Measurements from ENCODE around the gene NEK4. TPM values are rescaled to one million over a fixed set of nuclear protein-coding genes. Genes with fewer than 3 reads are reported as not detected.

NEK4 gene
- total RNA-seq, 1 experiment from 2014 or later: 40.5 TPM

DNA sequence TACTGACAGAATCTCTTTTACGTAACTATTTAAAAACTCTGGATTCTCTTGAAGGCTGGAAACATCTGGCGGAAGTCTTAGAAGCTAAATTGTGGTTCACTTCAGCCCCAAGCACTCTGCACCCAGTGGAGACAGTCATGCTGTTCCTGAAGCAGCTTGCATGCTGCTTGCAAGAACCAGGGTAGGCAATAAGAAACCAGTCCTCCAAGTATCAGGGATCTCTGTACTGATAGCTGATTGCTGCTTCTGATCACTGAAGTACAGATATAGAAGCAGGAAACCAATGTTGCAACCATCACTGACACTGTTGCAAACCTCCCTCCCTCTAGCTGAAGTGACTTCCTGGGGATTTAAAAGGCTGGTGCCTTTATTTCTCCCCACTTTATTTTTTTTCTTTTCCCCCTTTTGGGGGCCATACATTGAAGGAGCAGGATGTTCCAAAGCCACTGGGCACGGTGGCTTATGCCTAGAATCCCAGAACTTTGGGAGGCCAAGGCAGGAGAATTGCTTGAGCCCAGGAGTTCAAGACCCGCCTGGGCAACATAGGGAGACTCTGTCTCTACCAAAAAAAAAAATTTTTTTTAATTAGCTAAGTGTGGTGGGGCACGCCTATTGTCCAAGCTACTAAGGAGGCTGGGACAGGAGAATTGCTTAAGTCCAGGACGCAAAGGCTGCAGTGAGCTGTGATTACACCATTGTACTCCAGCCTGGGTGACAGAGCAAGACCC is 49.6 kb downstream of the NEK4 start:
- Mint-ChIP-seq H3K9me3 (ENCODE audit: unreplicated experiment) (peaks cover 29% of the 10 kb centered on the region), H3K27ac (ENCODE audit: unreplicated experiment) (no peak overlapping the region)
- CTCF ChIA-PET: no interaction called here

DNA sequence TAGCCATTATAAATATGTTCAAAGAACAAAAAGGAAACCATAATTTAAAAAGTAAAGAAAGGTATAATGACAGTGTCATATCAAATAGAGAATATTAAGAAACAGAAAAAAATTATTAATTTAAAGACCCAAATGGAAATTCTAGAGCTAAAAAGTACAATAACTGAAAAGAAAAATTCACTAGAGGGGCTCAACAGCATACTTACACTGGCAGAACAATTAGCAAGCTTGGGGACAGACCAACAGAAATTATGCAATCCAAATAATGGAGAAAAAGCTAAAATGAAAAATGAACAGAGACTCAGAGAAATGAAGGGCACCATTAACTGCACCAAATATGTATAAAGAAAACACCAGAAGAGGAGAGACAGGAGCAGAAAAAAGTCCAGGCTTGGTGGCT is 51.1 kb downstream of the NEK4 start:
- Histone ChIP-seq H3K36me3 (ENCODE audit: control insufficient read depth, insufficient read depth, low read length) (no peaks in the 10 kb centered on the region; the same call in 1 of the 2 replicates), H3K4me1 (no peaks in the 10 kb centered on the region), H3K27me3 (replicated peaks; ENCODE audit: control insufficient read depth, insufficient read depth, low read length) (no peaks in the 10 kb centered on the region), H3K9me3 (no peaks in the 10 kb centered on the region), H3K4me3 (ENCODE audit: low read depth, low read length) (no peak overlapping the region)
- peaks cover 30% of the 10 kb centered on the region for H3K36me3 Mint-ChIP-seq (ENCODE audit: insufficient read depth, unreplicated experiment)
- H3K9me3 Mint-ChIP-seq (ENCODE audit: unreplicated experiment): peaks cover 23% of the 10 kb centered on the region
- TF ChIP-seq, protein P1, sequence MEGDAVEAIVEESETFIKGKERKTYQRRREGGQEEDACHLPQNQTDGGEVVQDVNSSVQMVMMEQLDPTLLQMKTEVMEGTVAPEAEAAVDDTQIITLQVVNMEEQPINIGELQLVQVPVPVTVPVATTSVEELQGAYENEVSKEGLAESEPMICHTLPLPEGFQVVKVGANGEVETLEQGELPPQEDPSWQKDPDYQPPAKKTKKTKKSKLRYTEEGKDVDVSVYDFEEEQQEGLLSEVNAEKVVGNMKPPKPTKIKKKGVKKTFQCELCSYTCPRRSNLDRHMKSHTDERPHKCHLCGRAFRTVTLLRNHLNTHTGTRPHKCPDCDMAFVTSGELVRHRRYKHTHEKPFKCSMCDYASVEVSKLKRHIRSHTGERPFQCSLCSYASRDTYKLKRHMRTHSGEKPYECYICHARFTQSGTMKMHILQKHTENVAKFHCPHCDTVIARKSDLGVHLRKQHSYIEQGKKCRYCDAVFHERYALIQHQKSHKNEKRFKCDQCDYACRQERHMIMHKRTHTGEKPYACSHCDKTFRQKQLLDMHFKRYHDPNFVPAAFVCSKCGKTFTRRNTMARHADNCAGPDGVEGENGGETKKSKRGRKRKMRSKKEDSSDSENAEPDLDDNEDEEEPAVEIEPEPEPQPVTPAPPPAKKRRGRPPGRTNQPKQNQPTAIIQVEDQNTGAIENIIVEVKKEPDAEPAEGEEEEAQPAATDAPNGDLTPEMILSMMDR (IDR thresholded peaks at IDR 0.05; ENCODE audit: insufficient read depth in 1 of 2, low read depth in 1 of 2, low read length in 1 of 2, severe bottlenecking in 1 of 2, unreplicated experiment in 1 of 2): no peak
- H3K27ac Mint-ChIP-seq (ENCODE audit: unreplicated experiment): no peak overlapping the region
- no peak overlapping the region for H3K4me3 Mint-ChIP-seq (ENCODE audit: unreplicated experiment)
- no peaks in the 10 kb centered on the region for H3K4me1 Mint-ChIP-seq (ENCODE audit: low read depth, unreplicated experiment)
- H3K27me3 Mint-ChIP-seq (ENCODE audit: insufficient read depth, unreplicated experiment): no peaks in the 10 kb centered on the region
- ChIA-PET CTCF (no interaction called here), POLR2A (interaction anchor here (0.7 kb wide), 1 partner anchor 8 kb away, joined by 6 read pairs; no protein-coding TSS in a partner anchor)
- DNase-seq: no peak
- BruUV-seq (replicated peaks): no TSS peak
- intact Hi-C loops (cut with micrococcal nuclease; ENCODE audit: unreplicated experiment): no loop called here

More for the DNA sequence above, 49.6 kb downstream of the NEK4 start:
- no peaks in the 10 kb centered on the region; the same call in 1 of the 2 replicates for H3K36me3 ChIP-seq (ENCODE audit: control insufficient read depth, insufficient read depth, low read length)
- no peaks in the 10 kb centered on the region for H3K27me3 ChIP-seq (replicated peaks; ENCODE audit: control insufficient read depth, insufficient read depth, low read length)
- no peaks in the 10 kb centered on the region for H3K4me1 ChIP-seq
- TF ChIP-seq, protein P1 (IDR thresholded peaks at IDR 0.05; ENCODE audit: insufficient read depth in 1 of 2, low read depth in 1 of 2, low read length in 1 of 2, severe bottlenecking in 1 of 2, unreplicated experiment in 1 of 2): no peak
- Mint-ChIP-seq H3K4me1 (ENCODE audit: low read depth, unreplicated experiment) (no peaks in the 10 kb centered on the region), H3K27me3 (ENCODE audit: insufficient read depth, unreplicated experiment) (no peaks in the 10 kb centered on the region), H3K36me3 (ENCODE audit: insufficient read depth, unreplicated experiment) (peaks cover 29% of the 10 kb centered on the region), H3K4me3 (ENCODE audit: unreplicated experiment) (no peak overlapping the region)
- no peaks in the 10 kb centered on the region; the same call in 1 of the 2 replicates for H3K9me3 ChIP-seq
- no peak for DNase-seq
- BruUV-seq (replicated peaks): no TSS peak
- no peak overlapping the region for H3K4me3 ChIP-seq (ENCODE audit: low read depth, low read length)
- intact Hi-C loops (cut with micrococcal nuclease; ENCODE audit: unreplicated experiment): no loop called here
- POLR2A ChIA-PET: no interaction called here

DNA sequence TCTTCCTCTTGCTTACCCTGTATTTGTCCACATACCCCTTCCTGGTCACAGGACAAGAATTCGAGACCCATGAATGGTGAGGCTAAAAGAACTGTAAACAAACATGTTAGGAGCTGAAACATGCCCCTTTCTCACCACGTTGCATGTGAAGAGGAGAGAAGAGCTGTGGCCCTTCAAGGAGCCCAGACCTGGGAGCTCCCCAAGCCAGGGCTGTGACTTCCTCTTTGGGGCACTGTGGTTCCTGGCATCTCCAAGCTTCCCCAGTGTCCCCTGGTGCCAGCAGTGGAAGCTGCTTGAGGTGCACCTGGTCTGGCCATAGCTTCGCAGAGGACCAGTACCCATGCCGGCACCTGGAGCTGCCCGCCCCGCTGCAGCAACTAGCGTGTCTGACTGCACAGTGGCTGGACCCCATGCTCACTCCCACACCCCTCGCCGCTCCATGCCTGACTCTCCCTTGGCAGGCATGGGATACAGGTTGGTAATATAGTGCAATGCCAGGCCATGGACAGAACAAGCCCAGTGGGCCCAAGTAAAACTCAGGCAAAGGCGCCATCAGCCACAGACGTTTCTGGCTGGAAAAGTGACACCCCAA is 54.9 kb downstream of the NEK4 start:
- DNase-seq: no peak
- ChIA-PET POLR2A (no interaction called here), CTCF (no interaction called here)
- Histone ChIP-seq H3K9me3 (no peaks in the 10 kb centered on the region), H3K36me3 (ENCODE audit: control insufficient read depth, insufficient read depth, low read length) (no peaks in the 10 kb centered on the region; the same call in 1 of the 2 replicates), H3K27me3 (replicated peaks; ENCODE audit: control insufficient read depth, insufficient read depth, low read length) (no peaks in the 10 kb centered on the region), H3K4me1 (no peaks in the 10 kb centered on the region), H3K4me3 (ENCODE audit: low read depth, low read length) (no peak overlapping the region)
- intact Hi-C loops (cut with micrococcal nuclease; ENCODE audit: unreplicated experiment): no loop called here
- Mint-ChIP-seq H3K27ac (ENCODE audit: unreplicated experiment) (no peak overlapping the region), H3K4me1 (ENCODE audit: low read depth, unreplicated experiment) (no peaks in the 10 kb centered on the region), H3K36me3 (ENCODE audit: insufficient read depth, unreplicated experiment) (peaks cover 18% of the 10 kb centered on the region), H3K27me3 (ENCODE audit: insufficient read depth, unreplicated experiment) (no peaks in the 10 kb centered on the region), H3K9me3 (ENCODE audit: unreplicated experiment) (peaks cover 13% of the 10 kb centered on the region), H3K4me3 (ENCODE audit: unreplicated experiment) (no peak overlapping the region)
- TF ChIP-seq, protein P1 (IDR thresholded peaks at IDR 0.05; ENCODE audit: insufficient read depth in 1 of 2, low read depth in 1 of 2, low read length in 1 of 2, severe bottlenecking in 1 of 2, unreplicated experiment in 1 of 2): no peak
- no TSS peak for BruUV-seq (replicated peaks)

Data from Caco-2 (cell line).